ENCODE measurements around the gene ERBB4.

Gene ERBB4

DNA sequence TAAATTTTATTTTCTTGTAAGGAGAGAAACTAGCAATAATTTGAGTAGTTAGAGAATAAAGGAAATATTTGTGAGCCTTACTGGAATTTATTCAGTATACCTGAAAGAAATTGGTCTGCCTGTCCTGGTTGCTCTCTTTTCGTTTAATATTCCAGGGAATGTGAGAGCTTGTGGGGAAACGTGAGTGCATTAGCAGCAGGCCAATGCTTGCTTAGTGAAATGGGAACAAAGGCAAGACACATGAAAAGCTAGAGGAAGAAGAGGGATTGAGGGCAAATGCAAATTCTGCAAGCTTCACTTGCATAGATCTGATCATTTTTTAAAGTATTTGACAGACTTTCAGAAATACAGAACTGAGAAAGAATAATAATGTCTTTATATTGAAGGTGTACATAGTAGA, 111.0 kb downstream of the ERBB4 start:
- no peak for DNase-seq

DNA sequence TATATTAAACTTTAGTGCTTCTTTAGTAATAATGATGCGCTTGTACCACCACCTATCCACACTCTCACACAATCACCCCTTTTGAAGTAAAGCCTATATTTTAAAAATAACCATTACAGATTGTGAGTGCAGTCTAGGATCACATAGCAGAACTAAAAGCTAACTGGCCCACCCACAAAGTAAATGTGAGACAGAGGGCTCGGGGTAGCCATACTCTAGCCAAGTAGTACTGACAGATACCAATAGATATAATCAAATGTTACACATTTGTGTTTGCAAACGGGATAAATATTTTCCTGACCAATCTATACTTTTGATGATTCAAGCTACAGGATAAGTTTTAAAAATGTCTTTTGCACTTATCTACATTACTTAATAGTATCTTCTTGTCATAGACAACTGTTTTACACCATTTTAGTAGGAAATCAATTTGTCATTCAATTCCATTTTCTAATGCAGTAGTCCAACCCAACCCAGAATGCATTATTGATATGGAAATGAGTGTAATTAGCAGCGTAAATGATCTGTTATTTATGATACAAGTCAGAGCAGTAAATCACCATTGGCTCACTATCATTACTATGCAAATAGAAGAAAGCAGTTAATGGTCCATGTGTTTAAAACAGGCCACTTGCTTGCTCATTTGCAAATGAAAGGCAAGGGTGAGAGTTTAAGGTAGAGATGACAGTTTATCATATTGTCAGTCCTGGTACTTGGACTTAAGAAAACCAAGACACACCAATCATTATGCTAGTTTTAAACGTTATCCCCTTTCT, 111.8 kb downstream of the ERBB4 start:
- DNase-seq, result no peak

DNA sequence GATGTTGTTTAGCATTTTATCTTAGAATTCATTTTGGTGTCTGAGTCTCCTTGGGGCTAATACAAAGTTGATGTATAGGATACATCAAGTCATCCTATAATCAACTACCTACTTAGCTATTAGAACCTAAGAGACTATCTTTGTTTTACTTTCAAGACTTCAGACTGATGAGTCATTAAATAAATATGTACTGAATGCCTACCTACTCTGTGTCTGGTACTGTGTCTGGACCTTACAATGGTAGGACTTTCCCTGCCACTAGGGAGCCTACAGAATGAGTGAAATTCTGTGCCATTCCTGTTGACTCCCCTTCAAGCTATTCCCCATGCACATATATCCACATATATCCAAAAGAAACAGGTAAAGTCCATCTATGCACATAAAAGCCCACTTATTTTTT, 114.5 kb downstream of the ERBB4 start:
- DNase-seq, result no peak

DNA sequence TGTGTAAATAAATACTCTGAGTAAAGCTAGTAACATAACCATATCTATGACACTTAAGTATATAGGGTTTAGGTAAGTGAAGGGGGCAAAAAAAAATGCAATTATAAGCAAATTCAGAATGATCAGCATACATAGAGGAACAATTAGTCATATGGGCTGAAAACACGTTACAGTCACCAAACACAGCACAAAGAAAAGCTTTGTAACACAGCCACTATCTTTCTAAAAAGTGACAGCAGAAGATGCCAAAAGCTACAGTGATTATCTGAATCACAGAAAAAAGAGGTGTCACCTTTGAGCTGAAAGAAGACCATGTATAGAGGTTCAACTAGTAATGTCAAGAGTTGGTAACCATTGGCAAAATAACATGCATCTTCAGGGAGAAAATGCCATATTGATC, 115.5 kb downstream of the ERBB4 start:
- no peak for DNase-seq

DNA sequence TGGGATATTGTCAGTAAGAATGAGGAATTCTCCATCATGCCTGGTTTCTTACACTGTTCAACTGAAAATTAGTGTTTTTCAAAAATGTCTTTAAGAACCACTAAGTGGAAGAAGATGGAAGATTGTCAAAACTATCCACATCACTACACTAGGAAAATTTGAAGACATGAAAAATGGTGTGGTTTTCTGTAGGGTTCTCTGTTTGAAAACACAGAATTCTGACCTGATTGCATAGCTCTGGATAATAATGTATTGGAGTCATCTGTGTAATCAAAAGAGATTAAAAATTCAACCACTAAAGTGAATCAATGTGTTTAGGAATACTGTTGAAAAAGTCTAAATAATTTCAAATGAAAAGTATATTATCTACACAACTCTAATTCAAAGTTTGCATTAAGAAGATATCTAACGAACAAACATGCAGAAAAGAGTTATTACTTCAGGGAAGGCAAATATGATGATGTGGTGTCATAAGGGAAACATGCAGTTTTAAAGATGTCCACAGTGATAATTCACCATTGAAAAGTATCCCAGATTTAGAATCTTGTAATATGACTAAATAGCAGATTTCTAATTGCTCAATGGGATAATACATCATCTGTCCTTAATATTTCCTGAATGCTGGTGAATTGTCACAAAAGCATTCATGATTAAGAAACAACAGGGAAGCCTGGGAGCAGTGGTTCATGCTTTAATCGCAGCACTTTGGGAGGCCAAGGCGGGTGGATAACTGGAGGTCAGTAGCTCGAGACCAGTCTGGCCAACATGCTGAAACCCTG, 116.9 kb downstream of the ERBB4 start:
- no peak for DNase-seq

DNA sequence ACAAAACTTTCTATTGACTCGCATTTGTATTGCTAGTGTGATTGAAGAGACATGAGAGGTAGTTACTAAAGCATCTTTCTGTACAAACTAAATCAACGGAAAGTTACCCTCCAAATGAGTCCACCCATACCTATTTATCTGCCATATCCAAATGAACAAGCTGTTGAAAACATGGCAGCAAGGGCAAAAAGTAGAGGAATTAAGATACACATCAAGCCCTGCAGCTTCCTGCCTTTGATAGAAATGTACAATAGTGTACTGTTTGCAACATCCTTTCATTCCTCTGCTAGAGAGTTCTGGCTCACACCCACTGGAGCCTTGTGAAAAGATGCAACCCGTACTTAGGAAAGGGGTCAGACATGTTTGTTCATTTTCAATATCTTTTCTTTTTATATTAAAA, 122.5 kb downstream of the ERBB4 start:
- no peak for DNase-seq

DNA sequence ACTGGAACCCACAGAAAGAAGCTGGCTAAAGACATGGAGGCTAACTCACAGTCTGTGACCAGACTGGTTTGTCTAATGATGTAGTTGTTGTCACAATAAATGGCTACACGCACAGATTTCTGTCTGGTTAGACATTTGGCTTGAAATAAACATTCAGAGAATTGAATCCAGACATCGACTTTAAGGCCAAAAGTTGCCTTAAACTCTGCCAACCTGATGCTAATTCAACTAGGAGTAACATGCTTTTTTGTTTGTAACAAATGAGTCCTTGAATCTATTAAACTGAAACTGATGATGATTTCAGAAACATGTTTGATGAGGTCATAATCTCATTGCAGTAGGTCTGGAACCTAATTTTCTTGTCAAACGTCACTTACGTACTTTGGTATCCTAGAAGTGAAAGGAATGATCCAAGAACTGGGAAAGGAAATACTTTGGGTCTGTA, 123.8 kb downstream of the ERBB4 start:
- no peak for DNase-seq

DNA sequence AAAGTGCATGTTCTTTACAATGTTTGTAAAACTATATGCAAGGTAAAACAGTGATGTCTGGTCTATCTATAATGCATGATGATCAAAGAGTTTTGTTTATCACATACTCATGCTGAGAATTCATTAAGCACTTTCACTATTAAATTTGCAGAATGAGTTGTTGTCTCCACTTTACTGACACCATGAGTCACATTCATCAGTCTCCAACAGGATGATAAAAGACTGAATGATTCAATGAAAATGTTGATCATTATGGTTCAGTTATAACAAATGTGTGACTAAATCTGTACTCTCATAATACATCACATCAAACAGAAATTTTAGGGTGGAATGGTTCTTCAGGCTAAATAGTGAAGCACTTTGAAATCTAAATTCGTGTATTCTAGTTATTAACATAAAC, 129.0 kb downstream of the ERBB4 start:
- no peak for DNase-seq

DNA sequence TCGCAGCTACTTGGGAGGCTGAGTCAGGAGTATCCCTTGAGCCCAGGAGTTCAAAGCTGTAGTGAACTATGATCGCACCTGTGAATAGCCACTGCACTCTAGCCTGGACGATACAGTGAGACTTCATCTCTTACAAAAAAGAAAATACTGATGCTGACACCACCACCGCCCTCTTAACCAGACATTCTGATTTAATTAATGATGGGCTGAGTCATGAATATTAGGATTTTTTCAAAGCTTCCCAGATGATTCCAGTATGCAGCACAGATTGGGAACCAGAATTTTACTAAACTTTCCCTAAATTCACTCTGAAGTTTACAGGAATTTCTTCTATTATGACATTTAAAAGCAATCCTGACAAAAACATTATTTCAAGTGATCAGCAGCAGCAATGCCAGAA, 130.1 kb downstream of the ERBB4 start:
- no peak for DNase-seq

DNA sequence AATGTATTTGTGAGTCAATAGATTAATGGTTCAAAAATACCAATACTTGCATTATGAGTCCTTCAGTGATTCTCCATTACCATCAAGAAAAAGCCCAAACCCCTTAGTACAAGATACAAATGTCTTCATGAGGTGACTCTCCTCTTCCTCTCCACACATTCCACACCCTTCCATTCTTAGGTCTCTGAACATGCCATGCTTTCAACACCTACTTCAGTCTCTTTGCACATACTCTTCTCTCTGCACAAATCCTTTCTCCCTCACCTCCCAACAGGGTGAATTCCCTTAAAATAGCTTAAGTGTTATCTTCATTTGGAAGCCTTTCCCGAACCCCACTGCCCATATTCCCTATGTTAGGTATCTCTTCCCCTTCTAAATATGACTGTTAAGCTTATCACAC, 131.9 kb downstream of the ERBB4 start:
- DNase-seq, result no peak

DNA sequence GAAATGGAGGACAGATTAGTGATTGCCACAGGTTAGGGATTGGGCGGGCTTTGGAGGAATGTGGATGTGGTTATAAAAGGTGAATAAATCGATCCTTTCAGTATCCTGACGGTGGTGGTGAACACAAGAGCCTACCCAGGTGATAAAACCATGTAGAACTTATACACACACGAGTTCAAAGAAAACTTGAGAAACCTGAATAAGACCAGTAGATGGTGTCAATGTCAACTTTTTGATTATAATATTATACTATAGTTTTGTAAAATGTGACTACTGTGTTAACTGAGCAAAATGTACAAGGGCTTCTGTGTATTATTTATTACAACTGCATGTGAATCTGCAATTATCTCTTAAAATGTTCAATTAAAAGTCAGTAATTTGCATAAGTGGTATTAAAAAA, 136.3 kb downstream of the ERBB4 start:
- no peak for DNase-seq

DNA sequence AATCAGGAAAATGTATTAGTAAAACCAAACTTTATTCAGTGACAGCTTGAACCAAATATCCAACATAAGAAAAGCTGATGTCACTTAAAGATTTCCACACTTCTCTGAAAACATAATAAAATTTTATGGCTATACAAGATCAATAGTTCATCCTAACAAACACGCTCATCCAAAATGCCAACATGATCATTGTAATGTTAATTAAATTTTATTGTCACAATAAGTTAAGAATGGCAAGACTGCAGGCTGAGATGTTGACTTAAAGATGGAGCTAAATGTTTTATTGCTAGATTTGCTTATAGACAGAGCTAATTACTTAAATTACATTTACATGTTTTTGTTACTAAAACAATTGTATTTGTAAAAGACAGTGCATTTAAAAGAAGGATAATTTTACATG, 140.3 kb downstream of the ERBB4 start:
- DNase-seq, result no peak

DNA sequence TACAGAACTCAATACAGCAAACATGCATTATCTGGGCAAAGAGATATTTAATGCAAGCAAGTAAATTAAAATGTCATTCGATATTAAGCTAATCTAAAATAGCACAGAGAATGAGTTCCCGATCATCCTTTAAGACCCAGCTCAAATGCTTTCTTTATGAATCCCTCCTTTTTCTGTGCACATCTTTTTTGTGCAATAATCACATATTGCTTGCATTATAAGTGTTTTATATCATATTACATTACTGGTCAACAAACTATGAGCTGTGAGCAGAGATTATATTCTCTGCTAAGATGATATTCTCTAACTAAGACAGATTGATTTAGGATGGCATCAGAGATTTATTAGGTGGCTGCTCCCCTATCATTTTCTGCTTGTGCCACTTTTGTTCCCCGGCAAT, 146.1 kb downstream of the ERBB4 start:
- no peak for DNase-seq

DNA sequence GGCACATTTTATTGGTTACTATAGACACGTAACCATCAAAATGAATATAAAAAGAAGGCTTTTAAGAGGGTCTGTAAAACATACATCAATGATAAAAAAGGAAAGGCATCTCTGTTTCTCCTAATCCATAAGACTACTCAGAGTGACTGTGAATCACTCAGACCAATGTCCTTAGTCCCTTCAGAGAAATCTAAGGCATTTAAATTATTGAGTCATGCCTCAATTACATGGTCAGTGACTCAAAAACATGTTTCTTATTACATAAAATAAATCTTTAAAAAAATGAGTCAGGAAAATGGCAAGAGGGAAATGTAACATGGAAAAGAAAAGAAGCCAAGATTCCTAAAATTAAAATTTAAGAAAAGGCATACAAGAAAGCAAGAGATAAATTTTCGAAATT, 146.6 kb downstream of the ERBB4 start:
- DNase-seq, result no peak

DNA sequence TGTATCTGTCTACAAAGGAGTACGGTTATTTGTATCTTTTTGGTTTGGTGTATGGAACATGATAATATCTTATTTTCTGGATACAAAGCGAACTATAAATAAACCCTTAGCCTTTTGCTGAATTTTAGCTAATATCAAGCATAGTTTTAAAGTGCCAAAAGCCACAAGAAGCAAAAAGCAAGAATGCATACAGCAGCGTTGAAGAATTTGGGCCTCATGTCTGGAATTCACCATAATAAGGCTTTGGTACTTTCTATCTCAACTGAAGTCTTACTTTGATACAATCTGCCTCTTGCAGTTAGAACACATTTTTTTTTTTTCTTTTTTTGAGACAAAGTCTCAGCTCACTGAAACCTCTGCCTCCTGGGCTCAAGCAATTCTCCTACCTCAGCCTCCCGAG, 151.5 kb downstream of the ERBB4 start:
- DNase-seq, result no peak

DNA sequence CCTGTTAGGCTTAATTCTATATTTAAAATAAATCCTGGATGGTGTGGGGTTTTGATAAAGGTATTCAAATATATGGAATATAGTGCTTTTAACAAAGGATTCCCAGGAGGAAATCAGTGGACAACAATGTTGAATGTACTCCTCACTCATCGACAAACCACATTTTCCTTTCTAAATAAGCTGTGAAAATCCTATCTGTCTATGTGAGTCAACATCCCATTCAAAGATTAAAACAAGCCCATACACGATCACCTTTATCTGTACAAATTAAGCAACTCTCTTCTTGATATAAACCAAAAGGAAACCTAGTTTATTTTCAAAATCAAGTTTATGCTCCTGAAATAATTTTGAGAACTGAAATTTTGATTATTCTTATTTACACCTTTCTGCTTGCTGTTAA, 153.4 kb downstream of the ERBB4 start:
- no peak for DNase-seq

DNA sequence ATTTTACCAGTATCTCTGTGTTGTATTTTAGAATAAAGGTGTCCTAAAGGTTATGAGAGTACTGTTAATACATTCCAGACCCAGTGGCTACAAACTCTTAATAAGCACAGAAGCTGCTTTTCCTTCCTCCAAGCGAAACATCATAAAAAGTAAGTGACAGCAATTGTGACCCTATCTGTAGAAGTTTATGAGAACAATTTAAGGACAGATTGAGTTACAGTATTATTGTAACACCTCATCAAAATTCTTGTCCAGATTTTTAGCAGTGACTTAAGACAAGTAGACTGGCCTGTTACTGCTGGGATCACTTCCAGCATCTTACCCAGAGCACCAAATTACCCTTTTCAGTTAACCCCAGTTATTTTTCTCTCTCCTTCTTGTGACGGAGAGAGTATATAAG, 154.6 kb downstream of the ERBB4 start:
- no peak for DNase-seq

DNA sequence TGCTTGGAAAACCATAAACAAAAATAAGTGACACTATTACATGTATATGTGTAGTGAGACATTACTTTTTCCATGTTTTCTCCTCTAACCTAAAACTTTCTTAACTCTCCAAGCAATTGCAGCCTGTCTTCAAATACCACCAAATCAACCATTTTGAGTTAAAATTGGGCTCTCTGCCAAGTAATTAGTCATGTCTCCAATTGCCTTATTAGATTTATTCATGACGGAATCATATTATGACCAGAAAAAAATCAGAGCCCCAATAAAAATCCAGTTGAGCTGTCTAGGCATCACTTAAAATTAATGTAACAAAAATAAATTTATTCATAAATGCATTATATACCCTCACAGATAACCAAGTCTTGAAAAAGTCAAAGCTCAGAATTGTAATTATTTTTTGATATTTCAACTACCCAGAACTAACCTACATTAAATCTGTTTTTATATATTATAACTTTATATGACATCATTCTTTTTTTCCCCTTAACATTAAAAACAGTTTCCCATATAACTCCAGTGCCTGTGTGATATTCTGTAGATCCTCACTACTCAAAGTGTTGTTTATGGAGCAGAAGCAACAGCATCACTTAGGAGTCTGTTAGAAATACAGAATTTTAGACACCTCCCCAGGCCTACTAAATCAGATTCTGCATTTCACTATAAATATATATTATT, 157.0 kb downstream of the ERBB4 start:
- DNase-seq, result no peak

DNA sequence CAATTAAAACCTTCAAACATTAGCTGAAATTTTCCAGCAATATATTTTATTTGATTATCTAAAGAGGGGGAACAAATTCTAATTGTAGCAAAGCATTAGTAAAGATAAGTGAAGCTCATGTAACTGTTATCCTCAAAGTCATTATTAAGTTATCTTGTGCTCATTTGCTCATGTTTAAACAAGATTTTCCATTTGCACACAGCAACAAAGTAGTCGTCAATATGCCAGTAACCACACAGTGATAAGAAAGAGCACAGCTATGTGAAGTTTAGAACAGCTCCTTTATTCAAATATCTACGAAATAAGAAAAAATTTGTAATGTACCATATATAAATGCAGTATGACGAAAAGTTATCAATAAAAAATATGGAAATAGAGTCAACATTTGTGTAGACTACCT, 159.5 kb downstream of the ERBB4 start:
- DNase-seq, result no peak

DNA sequence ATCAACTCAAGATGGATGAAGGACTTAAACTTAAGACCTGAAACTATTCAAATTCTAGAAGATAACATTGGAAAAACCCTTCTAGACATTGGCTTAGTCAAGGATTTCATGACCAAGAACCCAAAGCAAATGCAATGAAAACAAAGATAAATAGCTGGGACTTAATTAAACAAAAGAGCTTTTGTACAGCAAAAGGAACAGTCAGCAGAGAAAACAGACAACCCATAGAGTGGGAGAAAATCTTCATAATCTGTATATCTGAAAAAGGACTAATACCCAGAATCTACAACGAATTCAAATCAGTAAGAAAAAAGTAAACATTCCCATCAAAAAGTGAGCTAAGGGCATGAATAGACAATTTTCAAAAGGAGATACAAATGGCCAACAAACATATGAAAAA, 171.2 kb downstream of the ERBB4 start:
- no peak for DNase-seq

DNA sequence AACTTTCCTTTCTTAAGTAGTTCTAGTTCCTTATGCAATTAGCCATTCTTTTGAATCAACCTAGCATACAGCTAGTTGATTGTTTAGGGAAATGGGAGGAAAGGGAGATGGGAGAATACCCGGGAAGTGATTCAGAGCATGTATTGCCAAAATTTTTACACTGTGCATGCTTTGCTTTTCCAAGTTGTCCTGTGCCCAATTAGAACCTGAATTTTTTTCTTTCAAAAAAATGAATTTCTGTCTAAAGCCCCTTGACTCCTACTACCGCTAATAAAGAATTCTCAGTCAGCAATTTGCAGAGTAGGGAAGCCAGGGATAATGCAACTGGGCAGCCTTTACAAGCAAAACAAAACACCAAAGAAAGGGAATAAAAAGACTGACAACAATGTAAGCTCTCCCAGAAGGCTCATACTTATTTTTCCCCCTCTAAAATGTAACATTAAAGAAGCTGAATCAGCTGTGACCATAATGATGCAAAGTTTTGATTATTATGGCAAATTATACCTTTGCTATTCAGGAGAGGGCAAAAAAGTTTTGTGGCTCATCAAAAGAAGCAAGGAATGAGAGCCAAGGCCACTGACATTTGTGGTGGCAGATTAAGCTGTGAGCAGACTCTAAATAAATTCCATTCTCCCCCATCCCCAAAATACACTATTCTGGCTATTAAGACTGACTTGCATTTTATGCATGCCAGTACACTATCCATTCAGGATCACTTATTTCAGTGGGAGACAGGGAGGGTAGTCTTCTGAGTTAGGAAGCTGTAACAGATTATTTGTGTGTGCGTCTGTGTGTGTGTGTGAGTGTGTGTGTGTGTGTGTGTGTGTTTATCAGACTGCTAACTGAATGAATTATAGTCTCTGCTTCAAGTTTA, 174.3 kb downstream of the ERBB4 start:
- no peak for DNase-seq

DNA sequence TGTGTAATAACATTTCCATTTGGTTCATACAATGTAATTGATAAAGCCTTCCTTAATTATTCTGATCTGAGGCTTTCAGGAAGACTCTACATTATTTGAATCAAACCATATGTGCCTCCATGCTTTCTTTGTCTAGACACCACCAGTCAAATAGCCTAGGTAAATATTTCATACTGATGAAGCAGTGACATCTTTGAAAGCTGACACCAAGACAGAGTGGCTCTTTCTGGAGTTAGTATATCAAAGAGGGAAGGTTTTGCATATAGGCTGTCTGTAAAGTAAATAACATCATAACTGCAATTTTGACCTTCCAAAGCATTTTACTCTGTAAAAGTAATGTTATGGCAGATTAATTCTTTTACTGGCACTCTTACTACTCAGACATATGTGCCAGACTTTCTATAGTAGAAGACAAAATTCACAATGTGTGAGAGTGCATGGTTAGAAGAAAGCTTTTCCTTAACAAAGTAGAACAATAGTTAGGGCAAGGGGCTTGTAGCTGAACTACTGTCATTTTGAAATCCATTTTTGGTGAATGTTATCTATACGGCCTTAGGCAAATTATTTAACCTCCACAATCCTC, 177.3 kb downstream of the ERBB4 start:
- peak; percentile 1 to 5 for DNase-seq

DNA sequence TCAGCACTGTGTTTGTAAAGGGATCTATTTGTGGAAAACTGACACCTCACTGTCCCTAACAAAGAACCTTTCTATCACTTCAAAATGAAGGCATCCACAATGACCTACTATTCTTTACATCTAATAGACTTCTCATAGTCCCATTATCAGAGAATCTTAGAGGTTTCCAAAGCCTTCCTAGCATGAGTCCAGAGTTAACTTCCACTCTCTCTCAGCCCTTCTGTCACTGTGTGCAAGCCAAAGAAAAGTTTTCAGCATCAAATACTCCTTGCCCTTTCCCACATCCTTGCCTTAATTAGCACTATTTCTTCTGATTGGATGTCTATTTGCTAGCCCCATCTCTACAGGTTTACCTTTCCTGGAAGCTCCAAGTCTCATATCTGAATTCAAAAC, 178.5 kb downstream of the ERBB4 start:
- DNase-seq, result no peak
